Measurements from ENCODE around the gene CALML4.

DNA sequence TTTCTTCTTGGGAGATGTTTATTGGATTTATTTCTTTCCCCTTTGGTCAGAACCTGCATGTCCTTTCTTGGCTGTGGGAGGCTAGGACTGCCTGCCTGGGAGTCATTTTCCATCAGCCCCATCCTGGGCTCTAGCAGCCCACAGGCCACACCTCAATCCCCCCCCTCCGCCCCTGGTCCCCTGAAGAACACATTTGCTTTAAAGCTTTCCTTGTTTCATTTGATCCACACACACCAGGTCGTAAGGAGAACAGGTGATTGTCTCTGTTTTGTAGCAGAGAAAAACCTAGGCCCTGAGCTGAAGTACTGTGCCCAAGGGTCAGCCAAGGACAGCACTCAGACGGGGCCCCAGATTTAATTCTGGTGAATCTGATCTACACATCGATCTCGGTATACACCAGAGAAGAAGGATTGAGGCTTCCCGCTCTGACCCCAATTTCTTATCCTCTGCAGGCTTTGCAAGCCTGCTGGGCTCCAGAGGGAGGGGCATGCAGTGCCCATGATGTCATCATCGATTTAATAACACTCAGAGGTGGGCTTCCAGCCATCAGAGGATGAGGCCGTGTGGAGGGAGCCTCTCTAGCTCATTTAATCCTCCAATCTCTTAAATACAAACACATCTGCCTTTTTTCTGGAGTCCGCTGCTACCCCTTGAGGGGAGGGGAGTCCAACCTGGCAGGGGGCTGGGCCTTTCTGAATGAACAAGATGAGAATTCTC, 26.1 kb upstream of the CALML4 start:
- TF ChIP-seq, protein P1, sequence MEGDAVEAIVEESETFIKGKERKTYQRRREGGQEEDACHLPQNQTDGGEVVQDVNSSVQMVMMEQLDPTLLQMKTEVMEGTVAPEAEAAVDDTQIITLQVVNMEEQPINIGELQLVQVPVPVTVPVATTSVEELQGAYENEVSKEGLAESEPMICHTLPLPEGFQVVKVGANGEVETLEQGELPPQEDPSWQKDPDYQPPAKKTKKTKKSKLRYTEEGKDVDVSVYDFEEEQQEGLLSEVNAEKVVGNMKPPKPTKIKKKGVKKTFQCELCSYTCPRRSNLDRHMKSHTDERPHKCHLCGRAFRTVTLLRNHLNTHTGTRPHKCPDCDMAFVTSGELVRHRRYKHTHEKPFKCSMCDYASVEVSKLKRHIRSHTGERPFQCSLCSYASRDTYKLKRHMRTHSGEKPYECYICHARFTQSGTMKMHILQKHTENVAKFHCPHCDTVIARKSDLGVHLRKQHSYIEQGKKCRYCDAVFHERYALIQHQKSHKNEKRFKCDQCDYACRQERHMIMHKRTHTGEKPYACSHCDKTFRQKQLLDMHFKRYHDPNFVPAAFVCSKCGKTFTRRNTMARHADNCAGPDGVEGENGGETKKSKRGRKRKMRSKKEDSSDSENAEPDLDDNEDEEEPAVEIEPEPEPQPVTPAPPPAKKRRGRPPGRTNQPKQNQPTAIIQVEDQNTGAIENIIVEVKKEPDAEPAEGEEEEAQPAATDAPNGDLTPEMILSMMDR (IDR thresholded peaks at IDR 0.05) = no peak
- TF ChIP-seq POLR2A (IDR thresholded peaks at IDR 0.05) = no peak

Data from Peyer's patch (tissue), 4 donors.